CD4-positive, alpha-beta memory T cell (primary cell): ENCODE measurements around the gene FAM219A. TPM values are rescaled to one million over a fixed set of nuclear protein-coding genes. Genes with fewer than 3 reads are reported as not detected.

Source experiments
- polyA plus RNA-seq, 2 donors: library from polyadenylated mRNA; unstranded; fragments of 300-500 nt; fragmentation: Illumina TruSeq; gene quantifications; one replicate each; pipeline ENCODE4 v1.2.3, GENCODE V29; 2021
- total RNA-seq, 2 experiments: library from RNA; stranded (reverse); gene quantifications; one replicate each; pipeline ENCODE4 v1.2.3, GENCODE V29; 2021

The FAM219A gene
- total and polyA plus RNA-seq, 4 experiments from 2014 or later, result 0.33 to 16.3 (median 7.6) TPM

Other genes with a start within 250 kb of the FAM219A start
- gene KIF24, start 129.3 kb downstream of the FAM219A start, total RNA-seq, result under 1 TPM; 0.22 to 0.32 TPM
- not detected for gene KIF24, start 129.3 kb downstream of the FAM219A start, polyA plus RNA-seq
- 10 to 100 TPM; 21.0 TPM for gene NUDT2, start 129.0 kb downstream of the FAM219A start, total RNA-seq
- 10 to 100 TPM; 26.2 to 29.3 TPM for gene NUDT2, start 129.0 kb downstream of the FAM219A start, polyA plus RNA-seq
- gene MYORG, start 81.7 kb downstream of the FAM219A start, total RNA-seq, result 1 to 10 TPM; 1.3 to 1.4 TPM
- under 1 TPM; 0.09 to 0.55 TPM for gene MYORG, start 81.7 kb downstream of the FAM219A start, polyA plus RNA-seq
- not detected for gene DNAI1, start 235 bp upstream of the FAM219A start, total RNA-seq
- gene DNAI1, start 235 bp upstream of the FAM219A start, polyA plus RNA-seq, result not detected
- gene ENHO, start 64.4 kb upstream of the FAM219A start, total RNA-seq, result not detected
- under 1 TPM in 1 of 2 donors, not detected in 1; 0.47 TPM for gene ENHO, start 64.4 kb upstream of the FAM219A start, polyA plus RNA-seq
- gene CNTFR, start 131.2 kb upstream of the FAM219A start, total RNA-seq, result not detected
- not detected for gene CNTFR, start 131.2 kb upstream of the FAM219A start, polyA plus RNA-seq
- gene RPP25L, start 153.5 kb upstream of the FAM219A start, total RNA-seq, result 10 to 100 TPM; 28.5 to 28.9 TPM
- 10 to 100 TPM; 39.1 to 46.5 TPM for gene RPP25L, start 153.5 kb upstream of the FAM219A start, polyA plus RNA-seq
- 10 to 100 TPM; 57.8 to 62.0 TPM for gene DCTN3, start 161.9 kb upstream of the FAM219A start, total RNA-seq
- gene DCTN3, start 161.9 kb upstream of the FAM219A start, polyA plus RNA-seq, result 100 to 1,000 TPM; 112 to 144 TPM
- not detected for gene ARID3C, start 170.5 kb upstream of the FAM219A start, total RNA-seq
- not detected for gene ARID3C, start 170.5 kb upstream of the FAM219A start, polyA plus RNA-seq
- 10 to 100 TPM; 56.1 to 59.5 TPM for gene SIGMAR1, start 179.2 kb upstream of the FAM219A start, total RNA-seq
- 100 to 1,000 TPM; 126 to 193 TPM for gene SIGMAR1, start 179.2 kb upstream of the FAM219A start, polyA plus RNA-seq
- 100 to 1,000 TPM; 251 to 261 TPM for gene GALT, start 188.1 kb upstream of the FAM219A start, total RNA-seq
- 10 to 100 TPM; 81.9 to 82.9 TPM for gene GALT, start 188.1 kb upstream of the FAM219A start, polyA plus RNA-seq
- 100 to 1,000 TPM; 204 to 209 TPM for gene IL11RA, start 193.6 kb upstream of the FAM219A start, total RNA-seq
- 10 to 100 TPM; 13.6 to 18.4 TPM for gene IL11RA, start 193.6 kb upstream of the FAM219A start, polyA plus RNA-seq
- not detected for gene CCL27, start 204.1 kb upstream of the FAM219A start, total RNA-seq
- gene CCL27, start 204.1 kb upstream of the FAM219A start, polyA plus RNA-seq, result under 1 TPM in 1 of 2 donors, not detected in 1; 0.59 TPM
- gene CCL19, start 232.7 kb upstream of the FAM219A start, total RNA-seq, result not detected
- not detected for gene CCL19, start 232.7 kb upstream of the FAM219A start, polyA plus RNA-seq